CD4-positive, CD25-positive, alpha-beta regulatory T cell (primary cell): ENCODE results near the gene GRHL1. TPM values are rescaled to one million over a fixed set of nuclear protein-coding genes. Genes with fewer than 3 reads are reported as not detected.
A peak's percentile ranks its signal among the peaks of the same experiment; 100 is the strongest.

ENCODE experiments used
- ATAC-seq, 2 donors: fragments of 150-1000 bp; cut with Tn5 transposase; one replicate each; pipeline ENCODE4 v1.10.0; 2021; ENCODE audit warnings: low read depth in 2 of 2, moderate number of reproducible peaks in 2 of 2, moderate library complexity in 1 of 2
- DNase-seq, 3 donors: peaks; one replicate each; pipeline versions ENCODE4 v3.0.0 to v3.0.0-alpha.2; 2012 to 2022; ENCODE audit warnings: mixed read lengths in 1 of 3
- H3K27ac ChIP-seq: one replicate; pipeline ENCODE4 v1.7.0; 2013; ENCODE audit warnings: mild to moderate bottlenecking, low read length; ENCODE audit not compliant: insufficient read depth, poor library complexity, severe bottlenecking
- H3K27me3 ChIP-seq: one replicate; pipeline ENCODE4 v1.7.0; 2013; ENCODE audit warnings: low read length; ENCODE audit not compliant: control insufficient read depth, insufficient read depth
- H3K36me3 ChIP-seq: one replicate; pipeline ENCODE4 v1.7.0; 2013; ENCODE audit warnings: mild to moderate bottlenecking, low read length, moderate library complexity; ENCODE audit not compliant: control insufficient read depth, insufficient read depth
- H3K4me1 ChIP-seq: 2 replicates; pipeline ENCODE4 v1.7.0; 2013; ENCODE audit warnings: mild to moderate bottlenecking, low read length; ENCODE audit not compliant: insufficient read depth, control insufficient read depth, poor library complexity, severe bottlenecking
- H3K4me3 ChIP-seq: one replicate; pipeline ENCODE4 v1.7.0; 2013; ENCODE audit warnings: low read depth, mild to moderate bottlenecking, low read length, moderate library complexity
- H3K9me3 ChIP-seq, 2 experiments: 1 replicate in 1 of 2; 2 replicates in 1 of 2; pipeline ENCODE4 v1.7.0; 2013; ENCODE audit warnings: low read length in 2 of 2, mild to moderate bottlenecking in 1 of 2, moderate library complexity in 1 of 2; ENCODE audit not compliant: control insufficient read depth in 2 of 2
- H3K27ac Mint-ChIP-seq, 3 donors: one replicate each; pipeline ENCODE4 v1.8.0; 2020 to 2022; ENCODE audit warnings: mild to moderate bottlenecking in 3 of 3, mixed read lengths in 3 of 3, moderate library complexity in 2 of 3
- H3K27me3 Mint-ChIP-seq: one replicate; pipeline ENCODE4 v1.8.0; 2022; ENCODE audit warnings: mild to moderate bottlenecking, mixed read lengths
- H3K36me3 Mint-ChIP-seq: one replicate; pipeline ENCODE4 v1.8.0; 2020; ENCODE audit warnings: mixed read lengths
- H3K4me1 Mint-ChIP-seq, 4 donors: one replicate each; pipeline ENCODE4 v1.8.0; 2020 to 2022; ENCODE audit warnings: mixed read lengths in 4 of 4, mild to moderate bottlenecking in 1 of 4
- H3K4me3 Mint-ChIP-seq, 4 donors: one replicate each; pipeline ENCODE4 v1.8.0; 2020 to 2022; ENCODE audit warnings: mild to moderate bottlenecking in 4 of 4, mixed read lengths in 4 of 4, moderate library complexity in 3 of 4
- H3K9me3 Mint-ChIP-seq, 7 donors: one replicate each; pipeline ENCODE4 v1.8.0; 2020 to 2022; ENCODE audit warnings: mixed read lengths in 7 of 7, mild to moderate bottlenecking in 3 of 7, moderate library complexity in 2 of 7
- polyA plus RNA-seq, 4 donors: library from polyadenylated mRNA; unstranded; fragments of 300-500 nt; fragmentation: Illumina TruSeq; gene quantifications; one replicate each; pipeline ENCODE4 v1.2.3, GENCODE V29; 2021
- total RNA-seq: library from RNA; stranded (reverse); gene quantifications from one replicate; pipeline ENCODE4 v1.2.3, GENCODE V29; 2022

The GRHL1 gene
- total and polyA plus RNA-seq, 5 donors from 2014 or later: 0.06 to 1.8 (median 0.24) TPM; not detected in 1

DNA sequence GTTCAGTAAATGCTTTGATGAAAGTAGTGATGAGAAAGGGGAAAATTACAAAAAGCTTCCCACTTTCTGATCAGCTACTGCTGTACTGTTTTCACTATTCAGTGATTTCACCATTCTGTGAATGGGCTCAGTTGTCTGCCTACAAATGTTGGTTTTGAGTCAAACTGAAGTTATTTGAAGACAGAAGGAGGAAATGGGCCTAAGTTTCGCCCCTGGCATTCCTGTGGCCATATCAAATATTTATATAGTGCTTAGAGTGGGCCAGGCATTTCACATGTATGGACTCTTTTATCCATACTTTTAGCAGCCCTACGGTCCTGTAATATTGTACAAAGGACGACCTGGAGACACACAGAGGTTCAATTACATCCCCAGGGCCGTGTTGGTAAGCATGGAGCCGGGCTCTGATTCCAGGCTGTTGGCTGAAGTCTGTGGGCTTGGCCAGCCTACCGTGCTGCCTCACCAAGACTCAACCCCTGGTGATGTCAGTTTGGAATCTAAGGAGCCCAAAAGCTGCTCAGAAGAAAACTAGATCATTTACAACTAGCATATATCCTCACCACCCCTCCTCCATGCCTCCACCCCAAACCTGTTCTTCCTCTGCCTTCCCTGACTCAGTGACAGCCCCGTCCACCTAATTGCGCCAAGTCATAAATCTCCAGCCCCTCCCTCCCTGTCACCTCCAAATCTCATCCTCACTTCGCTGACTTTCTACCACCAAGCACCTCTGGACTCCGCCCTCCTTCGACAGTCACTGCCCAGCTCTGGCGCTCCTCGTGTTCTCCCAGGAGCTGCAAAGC, 10.1 kb upstream of the GRHL1 start:
- H3K36me3 Mint-ChIP-seq: no peaks in the 10 kb centered on the region
- H3K36me3 ChIP-seq: no peaks in the 10 kb centered on the region
- no peak overlapping the region for H3K4me3 ChIP-seq
- H3K27me3 Mint-ChIP-seq: peaks cover 10% of the 10 kb centered on the region
- no peaks in the 10 kb centered on the region for H3K4me1 Mint-ChIP-seq
- no peaks in the 10 kb centered on the region for H3K9me3 ChIP-seq
- no peaks in the 10 kb centered on the region for H3K4me1 ChIP-seq
- H3K27ac ChIP-seq: no peak overlapping the region
- no peak for ATAC-seq
- no peak overlapping the region for H3K4me3 Mint-ChIP-seq
- H3K9me3 Mint-ChIP-seq: no peaks in the 10 kb centered on the region
- H3K27me3 ChIP-seq: peaks cover 16% of the 10 kb centered on the region
- H3K27ac Mint-ChIP-seq: no peak overlapping the region
- DNase-seq: no peak

DNA sequence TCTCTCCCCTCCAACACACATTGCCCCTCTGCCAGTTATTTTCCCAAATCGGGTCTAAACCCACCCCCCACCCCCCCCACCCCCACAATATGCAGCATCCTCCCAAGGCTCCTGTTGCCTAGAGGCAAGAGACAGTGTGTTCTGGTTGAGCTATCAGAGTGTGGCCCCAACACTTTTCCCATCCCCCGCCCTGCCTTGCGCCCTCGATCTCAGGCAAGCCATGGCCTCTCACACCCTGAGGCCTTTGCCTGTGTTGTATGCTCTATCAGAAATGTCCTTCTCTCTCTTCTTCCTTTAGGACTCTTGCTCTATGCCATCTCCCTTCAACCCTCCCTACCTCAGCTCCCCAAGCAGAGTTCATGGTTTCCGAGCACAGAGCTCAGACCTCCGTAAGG, 9.5 kb upstream of the GRHL1 start:
- Histone ChIP-seq H3K9me3 (no peaks in the 10 kb centered on the region), H3K27me3 (peaks cover 16% of the 10 kb centered on the region), H3K27ac (no peak overlapping the region), H3K4me1 (no peaks in the 10 kb centered on the region), H3K4me3 (no peak overlapping the region), H3K36me3 (no peaks in the 10 kb centered on the region)
- Mint-ChIP-seq H3K9me3 (no peaks in the 10 kb centered on the region), H3K27me3 (peaks cover 16% of the 10 kb centered on the region), H3K4me1 (no peaks in the 10 kb centered on the region), H3K36me3 (no peaks in the 10 kb centered on the region), H3K27ac (no peak overlapping the region), H3K4me3 (no peak overlapping the region)
- no peak for ATAC-seq
- DNase-seq: no peak

DNA sequence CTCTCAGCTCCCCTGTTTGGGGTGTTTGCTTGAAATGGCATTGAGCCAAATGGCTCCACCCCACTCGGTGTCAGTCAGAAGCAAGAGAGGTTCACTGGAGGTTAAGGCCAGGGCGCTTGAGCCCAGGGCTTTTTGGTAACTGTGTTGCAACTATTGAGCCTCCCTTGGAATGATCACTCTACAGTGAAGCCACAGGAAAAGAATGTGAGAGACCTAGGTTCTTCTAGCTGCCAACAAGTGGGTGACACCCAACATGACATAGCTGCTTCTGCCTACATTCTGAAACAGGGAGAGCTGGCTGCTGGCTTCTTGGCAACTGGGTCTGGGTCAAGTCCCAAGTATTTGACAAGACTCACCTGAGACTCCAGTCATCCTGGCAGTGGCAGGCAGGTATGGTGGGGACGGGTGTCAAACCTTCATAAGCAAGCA, 7.1 kb upstream of the GRHL1 start:
- DNase-seq (no peak), ATAC-seq (no peak)
- Histone ChIP-seq H3K4me3 (no peak overlapping the region), H3K27ac (no peak overlapping the region), H3K36me3 (no peaks in the 10 kb centered on the region), H3K9me3 (no peaks in the 10 kb centered on the region), H3K27me3 (peaks cover 16% of the 10 kb centered on the region), H3K4me1 (no peaks in the 10 kb centered on the region)
- peaks cover 31% of the 10 kb centered on the region for H3K27me3 Mint-ChIP-seq
- H3K9me3 Mint-ChIP-seq: no peaks in the 10 kb centered on the region
- peaks cover 0 to 5% (median 0%) of the 10 kb centered on the region in 4 donors for H3K4me1 Mint-ChIP-seq
- no peaks in the 10 kb centered on the region for H3K36me3 Mint-ChIP-seq
- no peak overlapping the region for H3K27ac Mint-ChIP-seq
- no peak overlapping the region for H3K4me3 Mint-ChIP-seq

DNA sequence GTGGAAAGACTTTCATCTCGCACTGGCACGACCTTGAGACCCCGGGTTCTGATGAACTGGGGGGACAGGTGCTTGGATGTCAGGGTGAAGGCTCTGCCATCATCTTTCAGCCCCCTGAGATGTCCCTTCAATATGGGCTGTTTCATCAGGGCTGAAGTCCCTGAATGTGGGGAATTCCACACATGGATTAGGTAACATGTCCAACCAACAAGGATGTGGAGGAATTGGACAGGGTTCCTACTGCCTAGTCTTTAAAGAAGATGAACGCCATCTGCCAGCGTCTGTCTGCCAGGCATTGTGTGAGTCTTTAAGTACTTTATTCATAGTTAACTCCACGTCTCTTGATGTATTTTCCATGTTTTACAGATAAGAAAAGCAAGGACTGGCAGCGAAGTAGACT, 5.9 kb upstream of the GRHL1 start:
- Histone ChIP-seq H3K36me3 (no peaks in the 10 kb centered on the region), H3K4me1 (peaks cover 4% of the 10 kb centered on the region), H3K27ac (no peak overlapping the region), H3K4me3 (no peak overlapping the region), H3K9me3 (no peaks in the 10 kb centered on the region), H3K27me3 (peaks cover 16% of the 10 kb centered on the region)
- Mint-ChIP-seq H3K4me3 (no peak overlapping the region), H3K9me3 (peaks cover 0 to 2% (median 0%) of the 10 kb centered on the region in 7 donors), H3K27ac (no peak overlapping the region), H3K36me3 (no peaks in the 10 kb centered on the region), H3K4me1 (peaks cover 0 to 10% (median 6%) of the 10 kb centered on the region in 4 donors), H3K27me3 (peaks cover 41% of the 10 kb centered on the region)
- no peak for ATAC-seq
- no peak for DNase-seq

DNA sequence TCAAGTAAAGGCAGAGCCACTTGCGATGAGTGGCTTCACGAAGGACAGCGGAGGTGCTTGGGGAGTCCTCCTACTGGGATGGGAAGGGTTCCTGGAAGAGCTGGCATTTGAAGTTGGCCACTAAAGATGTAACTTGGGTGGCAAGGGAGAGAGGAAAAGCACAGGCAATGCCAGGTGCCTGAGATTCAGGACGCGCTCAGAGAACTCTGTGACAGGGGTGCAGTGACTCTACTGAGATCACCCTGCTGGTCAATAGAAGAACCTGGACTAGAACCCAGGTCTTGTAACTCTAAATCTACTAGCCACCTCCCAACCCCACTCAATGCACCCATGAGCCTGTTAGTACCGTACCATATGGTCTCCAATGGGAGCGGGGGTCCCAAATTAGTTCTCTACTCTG, 5.4 kb upstream of the GRHL1 start:
- peaks cover 6% of the 10 kb centered on the region for H3K4me1 ChIP-seq
- H3K4me3 Mint-ChIP-seq: no peak overlapping the region
- peaks cover 0 to 2% (median 0%) of the 10 kb centered on the region in 7 donors for H3K9me3 Mint-ChIP-seq

DNA sequence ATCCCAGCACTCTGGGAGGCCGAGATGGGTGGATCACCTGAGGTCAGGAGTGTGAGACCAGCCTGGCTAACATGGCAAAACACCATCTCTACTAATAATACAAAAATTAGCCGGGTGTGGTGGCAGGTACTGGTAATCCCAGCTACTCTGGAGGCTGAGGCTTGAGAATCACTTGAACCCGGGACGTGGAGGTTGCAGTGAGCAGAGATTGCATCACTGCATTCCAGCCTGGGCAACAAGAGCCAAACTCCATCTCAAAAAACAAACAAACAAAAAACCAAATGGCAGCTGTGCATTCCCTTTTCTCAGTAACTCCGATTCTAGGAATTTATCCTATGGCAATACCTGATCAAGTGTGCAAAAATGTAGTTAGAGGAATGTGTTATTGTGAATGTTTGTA, 4.7 kb upstream of the GRHL1 start:
- Mint-ChIP-seq H3K27ac (no peak overlapping the region), H3K4me1 (peaks cover 0 to 10% (median 6%) of the 10 kb centered on the region in 4 donors), H3K27me3 (peaks cover 42% of the 10 kb centered on the region), H3K36me3 (no peaks in the 10 kb centered on the region), H3K9me3 (peaks cover 0 to 2% (median 0%) of the 10 kb centered on the region in 7 donors), H3K4me3 (peak overlapping the region in 1 of 4 donors; percentile 52)
- ATAC-seq (no peak), DNase-seq (no peak)
- peaks cover 6% of the 10 kb centered on the region for H3K4me1 ChIP-seq
- H3K4me3 ChIP-seq: no peak overlapping the region
- H3K27me3 ChIP-seq: peaks cover 16% of the 10 kb centered on the region
- H3K27ac ChIP-seq: no peak overlapping the region
- no peaks in the 10 kb centered on the region for H3K36me3 ChIP-seq
- H3K9me3 ChIP-seq: no peaks in the 10 kb centered on the region

More for the DNA sequence above, 5.4 kb upstream of the GRHL1 start:
- H3K36me3 ChIP-seq: no peaks in the 10 kb centered on the region
- no peaks in the 10 kb centered on the region for H3K9me3 ChIP-seq
- DNase-seq: no peak
- H3K27me3 ChIP-seq: peaks cover 16% of the 10 kb centered on the region
- peaks cover 42% of the 10 kb centered on the region for H3K27me3 Mint-ChIP-seq
- H3K4me3 ChIP-seq: no peak overlapping the region
- peaks cover 0 to 10% (median 6%) of the 10 kb centered on the region in 4 donors for H3K4me1 Mint-ChIP-seq
- H3K36me3 Mint-ChIP-seq: no peaks in the 10 kb centered on the region
- H3K27ac ChIP-seq: no peak overlapping the region
- H3K27ac Mint-ChIP-seq: no peak overlapping the region
- no peak for ATAC-seq

DNA sequence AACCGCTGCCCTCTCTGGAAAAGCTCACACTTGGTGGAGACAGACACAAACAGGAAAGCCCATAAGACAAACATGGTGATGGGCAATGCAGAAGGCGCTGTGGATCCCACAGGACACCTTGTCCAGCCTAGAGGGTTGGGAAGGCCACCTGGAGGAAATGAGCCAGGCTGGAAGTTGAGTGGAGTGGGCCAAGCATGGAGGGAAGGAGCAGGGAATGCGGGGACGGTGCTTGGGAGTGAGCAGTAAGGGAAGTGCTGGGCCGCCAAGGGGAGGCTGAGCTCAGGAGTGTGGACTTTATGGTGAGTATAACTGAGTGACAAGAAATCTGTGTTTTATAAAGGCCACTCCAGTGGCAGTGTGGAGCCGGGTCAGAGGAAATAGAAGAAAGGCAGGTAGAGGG, 2.8 kb upstream of the GRHL1 start:
- Histone ChIP-seq H3K4me1 (peaks cover 13% of the 10 kb centered on the region), H3K27me3 (peaks cover 26% of the 10 kb centered on the region), H3K4me3 (no peak overlapping the region), H3K27ac (no peak overlapping the region), H3K36me3 (no peaks in the 10 kb centered on the region), H3K9me3 (no peaks in the 10 kb centered on the region)
- Mint-ChIP-seq H3K4me3 (peak overlapping the region; percentile 69 to 95 (median 77)), H3K4me1 (peaks cover 0 to 18% (median 10%) of the 10 kb centered on the region in 4 donors), H3K36me3 (no peaks in the 10 kb centered on the region), H3K9me3 (peaks cover 0 to 2% (median 0%) of the 10 kb centered on the region in 7 donors), H3K27me3 (peaks cover 53% of the 10 kb centered on the region), H3K27ac (no peak overlapping the region)
- ATAC-seq (no peak), DNase-seq (no peak)
